Gastrocnemius medialis (tissue), 4 donors: ENCODE measurements around the gene CKAP4. TPM values are rescaled to one million over a fixed set of nuclear protein-coding genes. Genes with fewer than 3 reads are reported as not detected.

Source experiments
- ATAC-seq, 2 donors: fragments of 150-250 bp; one replicate each; pipeline ENCODE4 v1.9.1; 2016
- DNase-seq, 2 donors: peaks; one replicate each; pipeline ENCODE4 v3.0.0-alpha.2; 2019
- H3K27ac ChIP-seq, 4 donors: fragments of 200-600 bp; sonication (generic); 1 replicate in 1 of 4; 2 replicates in 3 of 4; pipeline ENCODE4 v1.5.1; 2016 to 2018; ENCODE audit warnings: mild to moderate bottlenecking in 2 of 4, moderate library complexity in 1 of 4
- H3K27me3 ChIP-seq, 3 donors: fragments of 200-600 bp; sonication (generic) in 2 of 3; 1 replicate in 1 of 3; 2 replicates in 2 of 3; pipeline versions ENCODE4 v1.5.1 to v1.6.0; 2016 to 2019; ENCODE audit warnings: mild to moderate bottlenecking in 1 of 3, moderate library complexity in 1 of 3
- H3K36me3 ChIP-seq, 2 donors: fragments of 200-600 bp; sonication (generic) in 1 of 2; one replicate each; pipeline ENCODE4 v1.5.1; 2017 to 2018
- H3K4me1 ChIP-seq, 2 donors: fragments of 200-600 bp; sonication (generic) in 1 of 2; one replicate each; pipeline ENCODE4 v1.5.1; 2016 to 2017; ENCODE audit warnings: mild to moderate bottlenecking in 2 of 2
- H3K4me3 ChIP-seq, 4 donors: fragments of 200-600 bp; sonication (generic) in 3 of 4; 1 replicate in 1 of 4; 2 replicates in 3 of 4; pipeline ENCODE4 v1.5.1; 2016 to 2019; ENCODE audit warnings: mild to moderate bottlenecking in 2 of 4
- H3K9me3 ChIP-seq, 3 donors: fragments of 200-600 bp; sonication (generic) in 2 of 3; 1 replicate in 1 of 3; 2 replicates in 2 of 3; pipeline ENCODE4 v1.5.1; 2016 to 2019
- POLR2A ChIP-seq, 2 donors: fragments of 450-650 bp; IDR thresholded peaks; one replicate each; pipeline ENCODE4 v1.6.1; 2017; ENCODE audit warnings: antibody characterized with exemption in 2 of 2, mild to moderate bottlenecking in 2 of 2, moderate library complexity in 2 of 2
- in situ Hi-C, 4 donors: fragments of 200-750 bp; cut with MboI; loops; one replicate each; pipeline versions ENCODE4 v1.15.0 to v1.8.0; 2017; ENCODE audit warnings: low sequenced_read_pairs in 4 of 4
- intact Hi-C: fragments of 100-400 bp; cut with DNase I; formaldehyde crosslinking; loops from one replicate; pipeline ENCODE4 v1.15.1; 2023; ENCODE audit warnings: low total_unique reads
- total RNA-seq, 4 donors: library from RNA; depleted of rRNA; stranded (reverse); fragments of >200 nt; gene quantifications; one replicate each; pipeline versions ENCODE4 v1.1.0 to v1.2.3, GENCODE V29; 2016
- TF ChIP-seq, protein P1 (sequence below), 5 experiments: fragments of 450-650 bp in 3 of 5; fragments of 200-600 bp in 2 of 5; sonication (generic) in 2 of 5; IDR thresholded peaks in 4 of 5; conservative IDR thresholded peaks in 1 of 5; 1 replicate in 4 of 5; 2 replicates in 1 of 5; pipeline ENCODE4 v1.5.1; 2016 to 2019; ENCODE audit warnings: antibody characterized with exemption in 5 of 5, mild to moderate bottlenecking in 3 of 5, moderate library complexity in 3 of 5

CKAP4 gene
- total RNA-seq, 4 donors from 2014 or later = 9.7 to 17.6 (median 15.7) TPM

DNA sequence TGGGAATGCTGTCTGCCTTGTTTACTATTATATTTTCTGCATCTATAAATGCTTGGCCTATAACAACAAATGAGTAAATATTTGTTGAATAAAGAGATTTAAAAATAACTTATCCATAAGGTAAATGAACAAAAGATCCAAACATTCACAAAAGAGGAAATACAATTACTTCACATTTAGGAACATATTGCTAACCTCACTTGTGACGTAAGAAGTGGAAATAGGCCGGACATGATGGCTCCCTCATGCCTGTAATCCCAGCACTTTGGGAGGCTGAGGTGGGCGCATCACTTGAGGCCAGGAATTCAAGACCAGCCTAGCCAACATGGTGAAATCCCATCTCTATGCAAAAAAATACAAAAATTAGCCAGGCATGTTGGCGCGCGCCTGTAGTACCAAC lies 25.7 kb upstream of the CKAP4 start:
- in situ Hi-C loops (no loop called here), intact Hi-C loops (no loop called here)

DNA sequence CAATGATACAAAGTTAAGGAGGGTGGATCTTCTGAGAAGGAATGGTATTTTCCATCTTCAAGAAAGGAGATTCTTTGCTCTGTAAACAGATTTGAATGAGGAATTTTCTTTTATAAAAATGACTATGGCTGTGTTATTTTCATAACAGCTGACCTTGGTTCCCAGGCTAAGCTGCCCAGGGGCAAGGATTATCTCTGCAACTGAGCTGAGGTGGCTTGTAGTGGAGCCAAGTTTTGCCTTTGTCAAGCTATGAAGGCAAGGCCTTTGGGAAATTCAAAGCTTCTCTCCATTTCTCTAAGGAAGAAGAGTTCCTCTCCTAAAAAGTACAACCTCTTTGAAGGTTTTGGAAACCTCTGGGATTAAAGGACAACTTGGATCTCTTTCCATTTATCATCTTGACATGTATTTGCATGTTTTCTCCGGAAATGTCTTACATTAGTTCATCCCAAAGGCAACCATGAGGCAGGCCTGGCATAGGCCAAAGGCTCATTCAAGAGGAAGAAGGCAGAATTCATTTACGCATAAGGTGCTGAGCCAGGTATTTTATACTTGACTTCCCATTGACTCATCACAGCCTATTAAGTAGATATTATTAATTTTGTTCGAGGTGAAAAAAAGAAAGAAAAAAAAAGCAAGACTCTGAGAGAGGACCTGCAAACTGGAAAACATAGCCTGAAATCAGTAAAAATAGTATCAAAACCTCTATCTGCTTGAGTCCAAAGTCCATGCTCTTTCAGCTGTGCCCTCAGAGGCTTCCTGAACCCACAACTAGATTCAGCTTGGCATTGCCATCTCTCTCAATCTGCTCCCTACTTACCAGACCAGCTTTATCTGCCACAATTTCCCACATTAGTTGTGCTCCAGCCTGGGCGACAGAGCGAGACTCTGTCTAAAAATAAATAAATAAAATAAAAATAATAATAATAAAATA lies 24.0 kb upstream of the CKAP4 start:
- TF ChIP-seq, protein P1, sequence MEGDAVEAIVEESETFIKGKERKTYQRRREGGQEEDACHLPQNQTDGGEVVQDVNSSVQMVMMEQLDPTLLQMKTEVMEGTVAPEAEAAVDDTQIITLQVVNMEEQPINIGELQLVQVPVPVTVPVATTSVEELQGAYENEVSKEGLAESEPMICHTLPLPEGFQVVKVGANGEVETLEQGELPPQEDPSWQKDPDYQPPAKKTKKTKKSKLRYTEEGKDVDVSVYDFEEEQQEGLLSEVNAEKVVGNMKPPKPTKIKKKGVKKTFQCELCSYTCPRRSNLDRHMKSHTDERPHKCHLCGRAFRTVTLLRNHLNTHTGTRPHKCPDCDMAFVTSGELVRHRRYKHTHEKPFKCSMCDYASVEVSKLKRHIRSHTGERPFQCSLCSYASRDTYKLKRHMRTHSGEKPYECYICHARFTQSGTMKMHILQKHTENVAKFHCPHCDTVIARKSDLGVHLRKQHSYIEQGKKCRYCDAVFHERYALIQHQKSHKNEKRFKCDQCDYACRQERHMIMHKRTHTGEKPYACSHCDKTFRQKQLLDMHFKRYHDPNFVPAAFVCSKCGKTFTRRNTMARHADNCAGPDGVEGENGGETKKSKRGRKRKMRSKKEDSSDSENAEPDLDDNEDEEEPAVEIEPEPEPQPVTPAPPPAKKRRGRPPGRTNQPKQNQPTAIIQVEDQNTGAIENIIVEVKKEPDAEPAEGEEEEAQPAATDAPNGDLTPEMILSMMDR (IDR thresholded peaks at IDR 0.05 in 4 of 5, conservative IDR thresholded peaks at IDR 0.05 in 1 of 5) = no peak
- no peak for TF ChIP-seq POLR2A (IDR thresholded peaks at IDR 0.05)

More for the DNA sequence above, 25.7 kb upstream of the CKAP4 start:
- no peaks in the 10 kb centered on the region for H3K9me3 ChIP-seq
- peaks cover 0 to 9% of the 10 kb centered on the region in 2 donors for H3K4me1 ChIP-seq
- H3K4me3 ChIP-seq = no peak overlapping the region
- no peaks in the 10 kb centered on the region for H3K27me3 ChIP-seq
- no peaks in the 10 kb centered on the region for H3K36me3 ChIP-seq
- no peak for ATAC-seq
- no peak for DNase-seq
- TF ChIP-seq, protein P1 (IDR thresholded peaks at IDR 0.05 in 4 of 5, conservative IDR thresholded peaks at IDR 0.05 in 1 of 5) = no peak
- TF ChIP-seq POLR2A (IDR thresholded peaks at IDR 0.05) = no peak
- H3K27ac ChIP-seq = no peak overlapping the region

DNA sequence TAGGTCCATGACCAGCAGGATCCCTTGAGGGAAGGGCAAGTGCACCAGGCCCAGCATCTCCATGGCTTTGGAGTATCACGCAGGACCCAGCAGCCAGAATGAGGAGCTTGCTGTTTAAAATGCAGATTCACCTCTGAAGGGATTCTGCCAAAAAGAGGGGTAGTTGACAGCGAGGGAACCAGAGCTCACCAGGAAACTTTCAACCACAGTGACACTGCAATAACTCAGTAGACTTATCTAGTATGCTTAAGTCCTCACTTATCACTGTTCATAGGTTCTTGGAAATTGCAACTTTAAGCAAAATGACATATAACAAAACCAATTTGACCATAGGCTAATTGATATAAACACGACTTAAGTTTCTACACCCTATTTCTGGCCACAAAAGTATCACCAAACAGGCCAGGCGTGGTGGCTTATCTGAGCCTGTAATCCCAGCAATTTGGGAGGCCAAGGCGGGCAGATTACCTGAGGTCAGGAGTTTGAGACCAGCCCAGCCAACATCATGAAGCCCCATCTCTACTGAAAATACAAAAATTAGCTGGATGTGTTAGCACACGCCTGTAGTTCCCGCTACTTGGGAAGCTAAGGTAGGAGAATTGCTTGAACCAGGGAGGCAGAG lies 21.4 kb upstream of the CKAP4 start:
- DNase-seq (no peak), ATAC-seq (no peak)
- Histone ChIP-seq H3K4me3 (no peak overlapping the region), H3K27me3 (no peaks in the 10 kb centered on the region), H3K4me1 (peaks cover 0 to 5% of the 10 kb centered on the region in 2 donors), H3K27ac (no peak overlapping the region), H3K9me3 (no peaks in the 10 kb centered on the region), H3K36me3 (no peaks in the 10 kb centered on the region)
- in situ Hi-C loops (no loop called here), intact Hi-C loops (no loop called here)
- TF ChIP-seq, protein P1 (IDR thresholded peaks at IDR 0.05 in 4 of 5, conservative IDR thresholded peaks at IDR 0.05 in 1 of 5) = no peak

More for the DNA sequence above, 24.0 kb upstream of the CKAP4 start:
- Histone ChIP-seq H3K4me1 (peaks cover 0 to 9% of the 10 kb centered on the region in 2 donors), H3K9me3 (no peaks in the 10 kb centered on the region), H3K36me3 (no peaks in the 10 kb centered on the region), H3K4me3 (no peak overlapping the region), H3K27me3 (no peaks in the 10 kb centered on the region), H3K27ac (no peak overlapping the region)
- no peak for ATAC-seq
- no peak for DNase-seq
- in situ Hi-C loops = no loop called here
- intact Hi-C loops = no loop called here

DNA sequence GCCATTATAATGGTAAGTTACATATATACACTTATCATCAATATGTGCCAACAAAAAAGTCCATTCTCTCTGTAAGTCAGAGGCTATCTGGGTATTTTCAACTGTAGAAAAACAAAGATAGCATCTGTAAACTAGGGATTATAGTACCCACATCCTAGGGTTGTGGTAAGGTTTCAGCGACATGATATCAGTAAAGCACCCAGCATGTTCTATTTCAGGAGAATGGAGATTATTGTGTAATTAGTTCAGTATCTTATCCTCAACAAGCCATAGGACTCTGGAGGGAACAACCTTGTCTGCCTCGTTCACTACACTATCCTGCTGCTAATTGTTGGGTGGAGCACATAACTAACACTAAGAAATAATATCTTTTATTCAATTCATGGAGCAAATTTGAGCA lies 19.7 kb upstream of the CKAP4 start:
- peaks cover 0 to 5% of the 10 kb centered on the region in 2 donors for H3K4me1 ChIP-seq
- ATAC-seq (peak in 1 of 2 donors; percentile 30), DNase-seq (no peak)
- intact Hi-C loops = no loop called here
- H3K36me3 ChIP-seq = no peaks in the 10 kb centered on the region
- no peaks in the 10 kb centered on the region for H3K27me3 ChIP-seq
- no peaks in the 10 kb centered on the region for H3K9me3 ChIP-seq
- in situ Hi-C loops = no loop called here
- TF ChIP-seq POLR2A (IDR thresholded peaks at IDR 0.05) = no peak
- TF ChIP-seq, protein P1 (IDR thresholded peaks at IDR 0.05 in 4 of 5, conservative IDR thresholded peaks at IDR 0.05 in 1 of 5) = no peak
- no peak overlapping the region for H3K4me3 ChIP-seq
- H3K27ac ChIP-seq = no peak overlapping the region
